ENCODE measurements around the gene GRID2.
"Not testable (repeated sequence)": the region's sequence is repeated elsewhere in the genome, so short reads cannot be mapped to it uniquely, and the experiment has no call there.

GRID2 gene

GRCh38 chr4:93289831-93290230 lies 986.1 kb downstream of the GRID2 start:
- Histone ChIP-seq H3K4me1 (ENCODE audit: control insufficient read depth, insufficient read depth, low read length) (no peaks in the 10 kb centered on the region), H3K27me3 (ENCODE audit: control insufficient read depth, insufficient read depth, low read length) (no peaks in the 10 kb centered on the region), H3K27ac (ENCODE audit: low read depth, low read length) (no peak overlapping the region), H3K9me3 (ENCODE audit: control insufficient read depth, insufficient read depth, low read length) (no peaks in the 10 kb centered on the region), H3K4me3 (ENCODE audit: low read depth, low read length) (no peak overlapping the region), H3K36me3 (ENCODE audit: control insufficient read depth, insufficient read depth, low read length) (no peaks in the 10 kb centered on the region), H3K9ac (ENCODE audit: low read depth, low read length) (no peak overlapping the region)

DNA sequence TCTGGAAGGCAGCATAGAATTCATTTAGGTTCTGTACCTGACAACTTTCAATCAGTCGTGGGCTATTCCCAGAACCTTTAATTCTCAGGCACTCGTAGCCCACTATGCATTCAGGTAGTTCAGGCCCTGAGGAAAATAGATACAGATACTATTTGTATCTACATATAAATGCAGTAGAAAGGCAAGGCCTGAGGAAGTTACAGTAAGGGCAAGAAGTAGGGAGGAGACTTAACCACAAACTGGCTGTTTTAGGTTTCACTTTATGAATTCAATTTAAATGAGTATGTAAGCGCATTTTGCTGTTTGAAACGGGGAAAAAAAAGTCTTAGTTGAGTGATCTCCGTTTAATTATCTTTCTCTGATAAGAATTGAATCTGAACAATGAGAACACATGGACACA lies 995.4 kb downstream of the GRID2 start:
- Histone ChIP-seq H3K36me3 (ENCODE audit: control insufficient read depth, insufficient read depth, low read length) (no peaks in the 10 kb centered on the region), H3K9me3 (ENCODE audit: control insufficient read depth, insufficient read depth, low read length) (no peaks in the 10 kb centered on the region), H3K27ac (ENCODE audit: low read depth, low read length) (no peak overlapping the region), H3K9ac (ENCODE audit: low read depth, low read length) (no peak overlapping the region), H3K27me3 (ENCODE audit: control insufficient read depth, insufficient read depth, low read length) (no peaks in the 10 kb centered on the region), H3K4me1 (ENCODE audit: control insufficient read depth, insufficient read depth, low read length) (peaks cover 11% of the 10 kb centered on the region; the same call in 1 of the 2 replicates), H3K4me3 (ENCODE audit: low read depth, low read length) (no peak overlapping the region)

GRCh38 chr4:93300780-93301555 lies 997.2 kb downstream of the GRID2 start:
- H3K27ac ChIP-seq (ENCODE audit: low read depth, low read length); H3K9me3 ChIP-seq (ENCODE audit: control insufficient read depth, insufficient read depth, low read length): not testable (repeated sequence)
- peaks cover 11% of the 10 kb centered on the region; the same call in 1 of the 2 replicates for H3K4me1 ChIP-seq (ENCODE audit: control insufficient read depth, insufficient read depth, low read length)

GRCh38 chr4:93302310-93302709 lies 998.5 kb downstream of the GRID2 start:
- no peaks in the 10 kb centered on the region for H3K27me3 ChIP-seq (ENCODE audit: control insufficient read depth, insufficient read depth, low read length)
- H3K4me3 ChIP-seq (ENCODE audit: low read depth, low read length) = no peak overlapping the region
- H3K9me3 ChIP-seq (ENCODE audit: control insufficient read depth, insufficient read depth, low read length) = no peaks in the 10 kb centered on the region
- H3K27ac ChIP-seq (ENCODE audit: low read depth, low read length) = no peak overlapping the region
- no peak overlapping the region for H3K9ac ChIP-seq (ENCODE audit: low read depth, low read length)
- H3K36me3 ChIP-seq (ENCODE audit: control insufficient read depth, insufficient read depth, low read length) = no peaks in the 10 kb centered on the region
- peaks cover 11% of the 10 kb centered on the region; the same call in 1 of the 2 replicates for H3K4me1 ChIP-seq (ENCODE audit: control insufficient read depth, insufficient read depth, low read length)

More at GRCh38 chr4:93300780-93301555, 997.2 kb downstream of the GRID2 start:
- H3K27me3 ChIP-seq (ENCODE audit: control insufficient read depth, insufficient read depth, low read length); H3K36me3 ChIP-seq (ENCODE audit: control insufficient read depth, insufficient read depth, low read length); H3K4me3 ChIP-seq (ENCODE audit: low read depth, low read length); H3K9ac ChIP-seq (ENCODE audit: low read depth, low read length): not testable (repeated sequence)

DNA sequence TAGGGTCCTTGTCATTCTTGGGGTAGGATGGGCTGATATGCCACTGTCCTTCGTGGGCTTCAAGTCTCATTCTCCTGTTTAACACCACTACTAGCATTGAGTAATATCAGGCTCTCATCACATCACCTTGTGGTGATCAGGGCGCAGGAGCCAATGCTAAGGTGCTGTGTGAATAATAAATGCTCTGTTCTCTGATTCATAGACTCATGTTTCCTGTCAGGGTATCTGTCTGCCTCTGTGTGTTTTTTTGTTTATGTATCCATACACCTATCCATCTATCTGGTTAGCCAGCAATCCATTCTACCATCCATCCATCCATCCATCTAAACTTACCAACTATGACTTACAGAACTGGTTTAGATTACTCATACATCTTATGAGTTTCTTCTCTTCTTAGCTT lies 999.7 kb downstream of the GRID2 start:
- Histone ChIP-seq H3K36me3 (ENCODE audit: control insufficient read depth, insufficient read depth, low read length) (no peaks in the 10 kb centered on the region), H3K9me3 (ENCODE audit: control insufficient read depth, insufficient read depth, low read length) (no peaks in the 10 kb centered on the region), H3K9ac (ENCODE audit: low read depth, low read length) (no peak overlapping the region), H3K4me1 (ENCODE audit: control insufficient read depth, insufficient read depth, low read length) (peaks cover 8% of the 10 kb centered on the region; the same call in 1 of the 2 replicates), H3K27me3 (ENCODE audit: control insufficient read depth, insufficient read depth, low read length) (no peaks in the 10 kb centered on the region), H3K27ac (ENCODE audit: low read depth, low read length) (no peak overlapping the region), H3K4me3 (ENCODE audit: low read depth, low read length) (no peak overlapping the region)

GRCh38 chr4:93312299-93312698 lies 1008.5 kb downstream of the GRID2 start:
- Histone ChIP-seq H3K9me3 (ENCODE audit: control insufficient read depth, insufficient read depth, low read length) (no peaks in the 10 kb centered on the region), H3K4me3 (ENCODE audit: low read depth, low read length) (no peak overlapping the region), H3K9ac (ENCODE audit: low read depth, low read length) (no peak overlapping the region), H3K4me1 (ENCODE audit: control insufficient read depth, insufficient read depth, low read length) (peaks cover 7% of the 10 kb centered on the region; the same call in 1 of the 2 replicates), H3K27ac (ENCODE audit: low read depth, low read length) (no peak overlapping the region), H3K27me3 (ENCODE audit: control insufficient read depth, insufficient read depth, low read length) (no peaks in the 10 kb centered on the region), H3K36me3 (ENCODE audit: control insufficient read depth, insufficient read depth, low read length) (no peaks in the 10 kb centered on the region)

DNA sequence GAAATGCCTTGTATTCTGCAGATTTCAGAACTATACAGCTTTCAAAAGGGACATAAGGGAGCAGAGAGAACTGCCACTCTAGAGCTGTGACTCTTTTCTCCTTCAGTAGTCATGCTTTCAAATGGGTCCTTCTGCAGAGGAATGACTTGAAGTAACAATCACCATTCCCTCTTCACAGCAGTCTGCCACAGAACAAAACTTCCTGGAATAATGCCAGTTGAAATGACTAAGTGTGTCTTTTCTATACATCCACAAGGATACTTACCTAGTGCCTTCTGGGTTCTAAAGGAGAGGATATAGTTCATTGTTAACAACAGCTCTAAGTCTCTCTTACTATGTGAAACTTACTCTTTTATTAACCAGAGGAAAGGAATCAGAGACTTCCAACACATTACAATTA lies 1009.4 kb downstream of the GRID2 start:
- Histone ChIP-seq H3K9me3 (ENCODE audit: control insufficient read depth, insufficient read depth, low read length) (no peaks in the 10 kb centered on the region), H3K36me3 (ENCODE audit: control insufficient read depth, insufficient read depth, low read length) (no peaks in the 10 kb centered on the region), H3K27me3 (ENCODE audit: control insufficient read depth, insufficient read depth, low read length) (no peaks in the 10 kb centered on the region), H3K4me1 (ENCODE audit: control insufficient read depth, insufficient read depth, low read length) (peaks cover 7% of the 10 kb centered on the region; the same call in 1 of the 2 replicates), H3K4me3 (ENCODE audit: low read depth, low read length) (no peak overlapping the region), H3K27ac (ENCODE audit: low read depth, low read length) (no peak overlapping the region), H3K9ac (ENCODE audit: low read depth, low read length) (no peak overlapping the region)

- no peak overlapping the region for H3K27ac ChIP-seq (ENCODE audit: low read depth, low read length)
- H3K36me3 ChIP-seq (ENCODE audit: control insufficient read depth, insufficient read depth, low read length) = no peaks in the 10 kb centered on the region; the same call in 1 of the 2 replicates
- H3K9ac ChIP-seq (ENCODE audit: low read depth, low read length) = no peak overlapping the region
- no peaks in the 10 kb centered on the region for H3K27me3 ChIP-seq (ENCODE audit: control insufficient read depth, insufficient read depth, low read length)
- H3K4me3 ChIP-seq (ENCODE audit: low read depth, low read length) = no peak overlapping the region
- H3K4me1 ChIP-seq (ENCODE audit: control insufficient read depth, insufficient read depth, low read length) = peaks cover 7% of the 10 kb centered on the region; the same call in 1 of the 2 replicates
- H3K9me3 ChIP-seq (ENCODE audit: control insufficient read depth, insufficient read depth, low read length) = no peaks in the 10 kb centered on the region
Measured at GRCh38 chr4:93317057-93317456, 1013.3 kb downstream of the GRID2 start.

GRCh38 chr4:93317561-93317960 lies 1013.8 kb downstream of the GRID2 start:
- Histone ChIP-seq H3K4me1 (ENCODE audit: control insufficient read depth, insufficient read depth, low read length) (peaks cover 7% of the 10 kb centered on the region; the same call in 1 of the 2 replicates), H3K9ac (ENCODE audit: low read depth, low read length) (no peak overlapping the region), H3K27me3 (ENCODE audit: control insufficient read depth, insufficient read depth, low read length) (no peaks in the 10 kb centered on the region), H3K36me3 (ENCODE audit: control insufficient read depth, insufficient read depth, low read length) (no peaks in the 10 kb centered on the region; the same call in 1 of the 2 replicates), H3K4me3 (ENCODE audit: low read depth, low read length) (no peak overlapping the region), H3K9me3 (ENCODE audit: control insufficient read depth, insufficient read depth, low read length) (no peaks in the 10 kb centered on the region), H3K27ac (ENCODE audit: low read depth, low read length) (no peak overlapping the region)

- Histone ChIP-seq H3K27me3 (ENCODE audit: control insufficient read depth, insufficient read depth, low read length) (no peaks in the 10 kb centered on the region), H3K4me3 (ENCODE audit: low read depth, low read length) (no peak overlapping the region), H3K36me3 (ENCODE audit: control insufficient read depth, insufficient read depth, low read length) (no peaks in the 10 kb centered on the region; the same call in 1 of the 2 replicates), H3K4me1 (ENCODE audit: control insufficient read depth, insufficient read depth, low read length) (peaks cover 5% of the 10 kb centered on the region; the same call in 1 of the 2 replicates), H3K27ac (ENCODE audit: low read depth, low read length) (no peak overlapping the region), H3K9ac (ENCODE audit: low read depth, low read length) (no peak overlapping the region), H3K9me3 (ENCODE audit: control insufficient read depth, insufficient read depth, low read length) (no peaks in the 10 kb centered on the region)
Measured at GRCh38 chr4:93319041-93319440, 1015.3 kb downstream of the GRID2 start.

DNA sequence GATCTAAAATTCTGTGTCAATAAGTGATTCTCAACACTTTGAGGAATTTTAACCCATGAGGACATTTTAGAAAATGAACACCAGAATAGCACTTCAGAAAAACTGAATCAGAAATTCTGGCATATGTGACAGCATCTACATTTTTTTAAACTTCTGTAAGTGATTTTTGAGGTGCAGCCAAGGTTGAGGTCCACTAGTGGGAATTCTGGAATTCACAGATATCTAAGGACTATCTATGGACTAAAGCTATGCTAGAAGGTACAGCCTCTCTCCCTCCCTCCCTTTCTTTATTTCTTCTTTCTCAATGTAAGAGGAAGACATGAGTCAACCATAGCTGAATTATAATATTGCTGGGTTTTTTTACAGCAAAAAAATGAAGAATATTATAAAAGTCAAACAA lies 1016.6 kb downstream of the GRID2 start:
- Histone ChIP-seq H3K4me3 (ENCODE audit: low read depth, low read length) (no peak overlapping the region), H3K4me1 (ENCODE audit: control insufficient read depth, insufficient read depth, low read length) (peaks cover 5% of the 10 kb centered on the region; the same call in 1 of the 2 replicates)

More for the DNA sequence above, 1016.6 kb downstream of the GRID2 start:
- Histone ChIP-seq H3K9ac (ENCODE audit: low read depth, low read length) (no peak overlapping the region), H3K27ac (ENCODE audit: low read depth, low read length) (no peak overlapping the region), H3K27me3 (ENCODE audit: control insufficient read depth, insufficient read depth, low read length) (no peaks in the 10 kb centered on the region), H3K36me3 (ENCODE audit: control insufficient read depth, insufficient read depth, low read length) (no peaks in the 10 kb centered on the region; the same call in 1 of the 2 replicates), H3K9me3 (ENCODE audit: control insufficient read depth, insufficient read depth, low read length) (no peaks in the 10 kb centered on the region)
